Upper lobe of right lung (tissue), 1 donor: ENCODE data around the gene CCL17. TPM values are rescaled to one million over a fixed set of nuclear protein-coding genes. Genes with fewer than 3 reads are reported as not detected.

Source experiments
- ATAC-seq: fragments of 200-7000 bp; cut with Tn5 transposase; one replicate; pipeline ENCODE4 v1.9.1; 2020; ENCODE audit warnings: mild to moderate bottlenecking, moderate library complexity
- DNase-seq: peaks from one replicate; pipeline ENCODE4 v3.0.0-alpha.2; 2020
- H3K27ac ChIP-seq: fragments of 200-600 bp; one replicate; pipeline ENCODE4 v1.8.0; 2022
- H3K27me3 ChIP-seq: fragments of 200-600 bp; one replicate; pipeline ENCODE4 v1.8.0; 2022; ENCODE audit warnings: mild to moderate bottlenecking
- H3K36me3 ChIP-seq: fragments of 200-600 bp; one replicate; pipeline ENCODE4 v1.8.0; 2022
- H3K4me1 ChIP-seq: fragments of 200-600 bp; one replicate; pipeline ENCODE4 v1.8.0; 2022
- H3K4me3 ChIP-seq: fragments of 200-600 bp; one replicate; pipeline ENCODE4 v1.8.0; 2022; ENCODE audit warnings: mild to moderate bottlenecking
- H3K9me3 ChIP-seq: fragments of 200-600 bp; one replicate; pipeline ENCODE4 v1.8.0; 2022
- intact Hi-C: fragments of 100-400 bp; cut with DNase I; formaldehyde crosslinking; loops from one replicate; pipeline ENCODE4 v1.11.0; 2022
- total RNA-seq: library from RNA; stranded (reverse); fragmentation: NEBNext Ultra II Directional; extraction: Animal tissue kit (Norgen Biotek cat#: 25700); gene quantifications from one replicate; pipeline ENCODE4 v1.2.1, GENCODE V29; 2021
- TF ChIP-seq, protein P1 (sequence below): fragments of 200-600 bp; IDR thresholded peaks from one replicate; pipeline ENCODE4 v1.8.0; 2022; ENCODE audit warnings: antibody characterized with exemption
- donor health status: DM: no; HTN: yes; CAD: no; lungs with severe emphysema.

The CCL17 gene
- total RNA-seq, 1 donor from 2014 or later = 15.5 TPM

GRCh38 chr16:57409870-57410587 is 5.5 kb downstream of the CCL17 start:
- TF ChIP-seq, protein P1, sequence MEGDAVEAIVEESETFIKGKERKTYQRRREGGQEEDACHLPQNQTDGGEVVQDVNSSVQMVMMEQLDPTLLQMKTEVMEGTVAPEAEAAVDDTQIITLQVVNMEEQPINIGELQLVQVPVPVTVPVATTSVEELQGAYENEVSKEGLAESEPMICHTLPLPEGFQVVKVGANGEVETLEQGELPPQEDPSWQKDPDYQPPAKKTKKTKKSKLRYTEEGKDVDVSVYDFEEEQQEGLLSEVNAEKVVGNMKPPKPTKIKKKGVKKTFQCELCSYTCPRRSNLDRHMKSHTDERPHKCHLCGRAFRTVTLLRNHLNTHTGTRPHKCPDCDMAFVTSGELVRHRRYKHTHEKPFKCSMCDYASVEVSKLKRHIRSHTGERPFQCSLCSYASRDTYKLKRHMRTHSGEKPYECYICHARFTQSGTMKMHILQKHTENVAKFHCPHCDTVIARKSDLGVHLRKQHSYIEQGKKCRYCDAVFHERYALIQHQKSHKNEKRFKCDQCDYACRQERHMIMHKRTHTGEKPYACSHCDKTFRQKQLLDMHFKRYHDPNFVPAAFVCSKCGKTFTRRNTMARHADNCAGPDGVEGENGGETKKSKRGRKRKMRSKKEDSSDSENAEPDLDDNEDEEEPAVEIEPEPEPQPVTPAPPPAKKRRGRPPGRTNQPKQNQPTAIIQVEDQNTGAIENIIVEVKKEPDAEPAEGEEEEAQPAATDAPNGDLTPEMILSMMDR = no peak
- no peak overlapping the region for H3K4me3 ChIP-seq
- no peaks in the 10 kb centered on the region for H3K27me3 ChIP-seq
- intact Hi-C loops = no loop called here
- no peak overlapping the region for H3K27ac ChIP-seq
- no peak for DNase-seq
- H3K9me3 ChIP-seq = no peaks in the 10 kb centered on the region
- ATAC-seq = peak; percentile 12
- H3K36me3 ChIP-seq = no peaks in the 10 kb centered on the region
- peaks cover 19% of the 10 kb centered on the region for H3K4me1 ChIP-seq

GRCh38 chr16:57411362-57411976 is 6.9 kb downstream of the CCL17 start:
- Histone ChIP-seq H3K27ac (no peak overlapping the region), H3K36me3 (no peaks in the 10 kb centered on the region), H3K4me1 (peaks cover 21% of the 10 kb centered on the region), H3K27me3 (no peaks in the 10 kb centered on the region), H3K4me3 (no peak overlapping the region), H3K9me3 (no peaks in the 10 kb centered on the region)
- ATAC-seq (no peak), DNase-seq (no peak)
- intact Hi-C loops = no loop called here
- TF ChIP-seq, protein P1 = no peak

DNA sequence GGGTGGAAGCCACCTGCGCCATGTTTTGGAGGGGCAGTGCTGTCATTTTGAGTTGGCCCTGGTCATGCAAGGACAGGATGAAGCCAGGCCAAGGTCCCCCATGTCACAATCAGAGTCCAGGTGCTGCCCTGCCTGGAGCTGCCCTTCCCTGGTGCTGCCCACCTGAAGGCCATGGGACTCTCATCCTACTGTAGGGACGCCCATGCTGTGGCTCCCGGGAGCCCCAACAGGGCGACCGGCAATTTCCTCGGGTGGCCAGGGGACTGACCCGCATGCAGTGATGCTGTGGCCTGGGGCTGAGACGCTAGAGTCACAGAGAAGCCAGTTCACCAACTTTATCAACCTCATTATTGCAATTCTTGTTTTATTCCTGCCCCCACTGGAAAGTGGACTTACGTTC is 8.0 kb downstream of the CCL17 start:
- DNase-seq (no peak), ATAC-seq (no peak)
- TF ChIP-seq, protein P1 = no peak
- H3K36me3 ChIP-seq = no peaks in the 10 kb centered on the region
- peaks cover 33% of the 10 kb centered on the region for H3K4me1 ChIP-seq
- intact Hi-C loops = no loop called here
- no peaks in the 10 kb centered on the region for H3K9me3 ChIP-seq
- H3K27ac ChIP-seq = no peak overlapping the region
- H3K4me3 ChIP-seq = no peak overlapping the region
- H3K27me3 ChIP-seq = no peaks in the 10 kb centered on the region

- TF ChIP-seq, protein P1 = no peak
- peaks cover 32% of the 10 kb centered on the region for H3K4me1 ChIP-seq
- intact Hi-C loops = no loop called here
- DNase-seq = no peak
- H3K36me3 ChIP-seq = no peaks in the 10 kb centered on the region
- ATAC-seq = no peak
- H3K9me3 ChIP-seq = no peaks in the 10 kb centered on the region
- H3K4me3 ChIP-seq = no peak overlapping the region
- H3K27me3 ChIP-seq = no peaks in the 10 kb centered on the region
- H3K27ac ChIP-seq = no peak overlapping the region
These were observed 8.7 kb downstream of the CCL17 start for GRCh38 chr16:57413301-57413730.

- peaks cover 32% of the 10 kb centered on the region for H3K4me1 ChIP-seq
- H3K27me3 ChIP-seq = no peaks in the 10 kb centered on the region
- intact Hi-C loops = no loop called here
- no peak overlapping the region for H3K4me3 ChIP-seq
- no peaks in the 10 kb centered on the region for H3K36me3 ChIP-seq
- no peak for DNase-seq
- no peak overlapping the region for H3K27ac ChIP-seq
- H3K9me3 ChIP-seq = no peaks in the 10 kb centered on the region
- TF ChIP-seq, protein P1 = no peak
- no peak for ATAC-seq
These were observed 9.2 kb downstream of the CCL17 start for GRCh38 chr16:57413733-57414132.
